ENCODE results near the gene RHOA. TPM values are rescaled to one million over a fixed set of nuclear protein-coding genes. Genes with fewer than 3 reads are reported as not detected.
"Not testable (repeated sequence)": the region's sequence is repeated elsewhere in the genome, so short reads cannot be mapped to it uniquely, and the experiment has no call there.

The RHOA gene
- total RNA-seq, 2 donors from 2014 or later: 296 to 343 TPM

DNA sequence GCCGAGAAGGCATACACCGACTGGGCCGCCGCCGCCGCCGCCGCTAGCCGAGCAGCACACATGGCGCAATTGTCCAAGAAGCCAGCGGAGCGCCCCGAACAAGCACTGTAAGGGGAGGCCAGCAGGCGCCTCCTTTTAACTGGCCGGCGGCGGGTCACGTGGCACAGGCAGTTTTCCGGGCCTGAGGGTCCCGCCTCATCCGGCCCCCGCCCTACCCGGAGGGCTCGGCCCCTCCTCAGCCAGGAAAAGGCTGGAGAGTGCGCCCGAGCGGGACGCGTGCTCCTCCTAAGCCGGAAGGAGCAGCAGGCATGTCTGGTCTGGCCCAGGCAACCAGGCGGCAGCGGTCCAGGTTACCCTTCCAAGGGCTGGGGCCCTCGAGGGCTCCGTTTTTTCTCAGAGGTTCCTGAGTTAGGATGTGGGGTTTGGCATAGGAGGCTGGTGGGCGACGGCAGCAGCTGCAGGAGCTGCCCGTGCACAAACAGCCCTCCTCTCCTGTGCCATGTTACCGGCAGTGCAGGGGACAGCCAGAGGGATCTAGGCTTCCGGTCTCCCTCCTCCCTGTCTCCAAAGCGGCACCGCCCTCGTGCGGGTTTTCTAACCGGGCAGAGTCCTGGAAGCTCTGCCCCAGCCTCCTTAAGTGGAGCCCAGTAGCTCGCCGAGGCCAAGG lies 53.4 kb downstream of the RHOA start, which contains the start of gene GPX1:
Gene GPX1, minus strand, starts transcription at position 137 of the 667 bp plus-strand sequence. Its CDS starts 75 bp downstream, at position 62.
- no peaks in the 10 kb centered on the region for H3K27me3 ChIP-seq (replicated peaks; ENCODE audit: insufficient read depth)
- intact Hi-C loops (cut with DNase I): loop anchor here (5.0 kb wide), 1 partner anchor 54 kb away; the partner anchor contains the start of genes RHOA and TCTA
- peak; percentile 97 for DNase-seq (ENCODE audit: low spot score)
- WGBS: 2% methylated on average over 40 of the region's 46 CpGs
- H3K4me1 ChIP-seq (replicated peaks): peaks cover 8% of the 10 kb centered on the region
- peak within 1 kb of the TSS; percentile 81 to 84 for H3K27ac ChIP-seq
- TF ChIP-seq POLR2A (IDR thresholded peaks at IDR 0.05) (peak; percentile 98), POLR2AphosphoS5 (IDR thresholded peaks at IDR 0.05) (peak; percentile 97)
- TF ChIP-seq, protein P1, sequence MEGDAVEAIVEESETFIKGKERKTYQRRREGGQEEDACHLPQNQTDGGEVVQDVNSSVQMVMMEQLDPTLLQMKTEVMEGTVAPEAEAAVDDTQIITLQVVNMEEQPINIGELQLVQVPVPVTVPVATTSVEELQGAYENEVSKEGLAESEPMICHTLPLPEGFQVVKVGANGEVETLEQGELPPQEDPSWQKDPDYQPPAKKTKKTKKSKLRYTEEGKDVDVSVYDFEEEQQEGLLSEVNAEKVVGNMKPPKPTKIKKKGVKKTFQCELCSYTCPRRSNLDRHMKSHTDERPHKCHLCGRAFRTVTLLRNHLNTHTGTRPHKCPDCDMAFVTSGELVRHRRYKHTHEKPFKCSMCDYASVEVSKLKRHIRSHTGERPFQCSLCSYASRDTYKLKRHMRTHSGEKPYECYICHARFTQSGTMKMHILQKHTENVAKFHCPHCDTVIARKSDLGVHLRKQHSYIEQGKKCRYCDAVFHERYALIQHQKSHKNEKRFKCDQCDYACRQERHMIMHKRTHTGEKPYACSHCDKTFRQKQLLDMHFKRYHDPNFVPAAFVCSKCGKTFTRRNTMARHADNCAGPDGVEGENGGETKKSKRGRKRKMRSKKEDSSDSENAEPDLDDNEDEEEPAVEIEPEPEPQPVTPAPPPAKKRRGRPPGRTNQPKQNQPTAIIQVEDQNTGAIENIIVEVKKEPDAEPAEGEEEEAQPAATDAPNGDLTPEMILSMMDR (IDR thresholded peaks at IDR 0.05): peak in 1 of 4 experiments; percentile 33
- H3K36me3 ChIP-seq: peaks cover 0 to 10% of the 10 kb centered on the region in 2 donors
- H3K9me3 ChIP-seq: no peaks in the 10 kb centered on the region
- H3K4me3 ChIP-seq: peak within 1 kb of the TSS; percentile 48 to 74

DNA sequence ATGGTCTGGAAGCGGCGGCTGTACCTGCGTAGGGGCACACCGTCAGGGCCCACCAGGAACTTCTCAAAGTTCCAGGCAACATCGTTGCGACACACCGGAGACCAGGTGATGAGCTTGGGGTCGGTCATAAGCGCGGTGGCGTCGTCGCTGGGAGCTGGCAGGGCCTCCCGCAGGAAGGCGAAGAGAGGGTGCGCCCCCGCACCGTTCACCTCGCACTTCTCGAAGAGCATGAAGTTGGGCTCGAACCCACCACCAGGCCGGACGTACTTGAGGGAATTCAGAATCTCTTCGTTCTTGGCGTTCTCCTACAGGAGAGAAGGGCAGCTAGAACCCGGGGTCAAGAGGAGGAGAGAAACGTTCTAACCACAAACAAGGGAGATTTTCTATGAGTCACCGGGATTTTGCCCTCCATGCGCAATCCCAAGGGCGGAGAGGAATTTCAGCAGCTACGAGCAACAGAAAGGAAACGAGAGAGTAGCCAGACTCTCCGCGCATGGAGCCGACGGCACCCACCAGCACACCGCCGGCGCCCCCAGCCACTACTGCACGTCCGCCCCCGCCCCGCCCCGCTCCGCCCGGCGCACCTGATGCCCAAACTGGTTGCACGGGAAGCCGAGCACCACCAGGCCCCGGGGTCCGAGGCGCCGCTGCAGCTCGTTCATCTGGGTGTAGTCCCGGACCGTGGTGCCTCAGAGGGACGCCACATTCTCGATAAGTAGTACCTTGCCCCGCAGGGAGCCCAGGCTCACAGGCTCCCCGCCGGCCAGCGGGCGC lies 54.1 kb downstream of the RHOA start:
- peak; percentile 29 for DNase-seq (ENCODE audit: low spot score)

DNA sequence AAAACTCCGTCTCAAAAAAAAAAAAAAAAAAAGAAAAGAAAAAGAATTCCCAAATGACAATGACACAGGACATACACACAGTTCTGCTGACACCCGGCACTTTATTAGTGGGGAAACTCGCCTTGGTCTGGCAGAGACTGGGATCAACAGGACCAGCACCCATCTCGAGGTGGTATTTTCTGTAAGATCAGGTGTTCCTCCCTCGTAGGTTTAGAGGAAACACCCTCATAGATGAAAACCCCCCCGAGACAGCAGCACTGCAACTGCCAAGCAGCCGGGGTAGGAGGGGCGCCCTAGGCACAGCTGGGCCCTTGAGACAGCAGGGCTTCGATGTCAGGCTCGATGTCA lies 54.7 kb downstream of the RHOA start:
- not testable (repeated sequence) for H3K9me3 ChIP-seq; H3K36me3 ChIP-seq; H3K4me1 ChIP-seq (replicated peaks); DNase-seq (ENCODE audit: low spot score); H3K27me3 ChIP-seq (replicated peaks; ENCODE audit: insufficient read depth)
- intact Hi-C loops (cut with DNase I): loop anchor here (5.0 kb wide), 1 partner anchor 55 kb away; the partner anchor contains the start of genes RHOA and TCTA
- WGBS: 21% methylated on average over 10 of the region's 10 CpGs
- Histone ChIP-seq H3K27ac (peak overlapping the region; percentile 81 to 84), H3K4me3 (peak overlapping the region; percentile 48 to 74)

More for the DNA sequence above, 54.1 kb downstream of the RHOA start:
- intact Hi-C loops (cut with DNase I): loop anchor here (5.0 kb wide), 1 partner anchor 55 kb away; the partner anchor contains the start of genes RHOA and TCTA
- H3K9me3 ChIP-seq; H3K27me3 ChIP-seq (replicated peaks; ENCODE audit: insufficient read depth); H3K36me3 ChIP-seq; H3K4me1 ChIP-seq (replicated peaks): not testable (repeated sequence)
- Histone ChIP-seq H3K27ac (peak overlapping the region; percentile 81 to 84), H3K4me3 (peak overlapping the region; percentile 48 to 74)
- WGBS: 2% methylated on average over 61 of the region's 63 CpGs

DNA sequence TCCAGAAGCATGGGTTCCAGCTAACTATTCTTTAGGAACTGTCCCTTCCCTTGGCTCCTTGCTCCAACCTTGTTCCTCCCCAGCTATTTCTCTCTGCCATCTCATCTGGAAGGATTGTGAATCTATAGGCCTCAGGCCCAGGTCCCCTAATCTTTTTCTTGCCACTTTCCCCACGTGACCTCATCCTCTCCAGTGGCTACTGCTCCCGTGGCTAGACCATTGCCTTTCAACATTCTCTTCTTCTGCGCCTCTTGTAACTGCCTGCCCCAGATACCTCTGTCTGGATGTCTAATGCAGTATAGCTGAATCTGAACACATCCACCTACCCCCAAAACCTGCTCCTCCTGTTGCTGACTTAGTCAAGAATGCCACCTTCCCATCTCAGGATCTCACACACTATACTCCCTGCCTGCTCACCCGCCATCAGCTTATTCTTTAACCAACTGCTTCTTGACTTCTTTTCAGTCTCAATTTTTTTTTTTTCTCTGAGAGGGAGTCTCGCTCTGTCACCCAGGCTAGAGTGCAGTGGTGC lies 58.8 kb downstream of the RHOA start:
- no peak for DNase-seq (ENCODE audit: low spot score)
- no peak overlapping the region for H3K4me3 ChIP-seq
- H3K27me3 ChIP-seq (replicated peaks; ENCODE audit: insufficient read depth): no peaks in the 10 kb centered on the region
- WGBS: 86% methylated on average over 5 of the region's 5 CpGs
- TF ChIP-seq POLR2A (IDR thresholded peaks at IDR 0.05): no peak
- TF ChIP-seq, protein P1 (IDR thresholded peaks at IDR 0.05): no peak
- no peaks in the 10 kb centered on the region for H3K4me1 ChIP-seq (replicated peaks)
- H3K36me3 ChIP-seq: no peaks in the 10 kb centered on the region
- no peaks in the 10 kb centered on the region for H3K9me3 ChIP-seq
- intact Hi-C loops (cut with DNase I): no loop called here
- no peak overlapping the region for H3K27ac ChIP-seq

DNA sequence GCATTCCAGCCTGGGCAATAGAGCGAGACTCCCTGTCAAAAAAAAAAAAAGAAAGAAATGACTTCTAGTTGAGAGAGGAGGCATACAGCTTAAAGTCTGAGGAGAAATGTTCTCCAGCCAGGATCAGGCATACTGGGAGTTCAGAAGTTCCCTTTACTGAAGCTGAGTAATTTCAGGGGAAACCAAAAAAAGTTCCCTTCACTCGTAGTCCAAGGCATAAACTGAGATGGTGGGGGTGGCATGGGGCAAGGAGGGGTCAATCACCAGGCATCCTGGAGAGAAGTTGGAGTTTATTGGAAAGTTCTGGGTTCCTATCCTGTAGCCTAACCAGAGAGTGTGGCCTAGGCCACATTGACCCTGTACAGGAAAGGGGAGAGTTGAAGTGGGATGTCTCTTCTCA lies 59.5 kb downstream of the RHOA start:
- TF ChIP-seq POLR2A (IDR thresholded peaks at IDR 0.05): no peak
- TF ChIP-seq, protein P1 (IDR thresholded peaks at IDR 0.05): no peak
- TF ChIP-seq POLR2AphosphoS5 (IDR thresholded peaks at IDR 0.05): no peak
- intact Hi-C loops (cut with DNase I): no loop called here

More for the DNA sequence above, 59.5 kb downstream of the RHOA start:
- H3K4me1 ChIP-seq (replicated peaks): no peaks in the 10 kb centered on the region
- no peak for DNase-seq (ENCODE audit: low spot score)
- H3K36me3 ChIP-seq: no peaks in the 10 kb centered on the region
- no peak overlapping the region for H3K4me3 ChIP-seq
- no peaks in the 10 kb centered on the region for H3K27me3 ChIP-seq (replicated peaks; ENCODE audit: insufficient read depth)
- H3K9me3 ChIP-seq: no peaks in the 10 kb centered on the region
- H3K27ac ChIP-seq: no peak overlapping the region
- 87% methylated on average over 2 of the region's 2 CpGs for WGBS
